HFF-Myc (cell line): ENCODE measurements around the gene CRYGA.
"Not testable (repeated sequence)": the region's sequence is repeated elsewhere in the genome, so short reads cannot be mapped to it uniquely, and the experiment has no call there.

ENCODE experiments used
- DNase-seq: peaks from one replicate; pipeline ENCODE4 v3.0.0-alpha.2; 2011; ENCODE audit warnings: low read depth; ENCODE audit errors: extremely low read depth
- H3K4me3 ChIP-seq: replicated peaks from 2 replicates; pipeline ENCODE4 v1.5.1; 2011; ENCODE audit warnings: low read depth, mild to moderate bottlenecking, control low read depth, low read length
- CTCF ChIP-seq: IDR thresholded peaks from 2 replicates; pipeline ENCODE4 v1.5.1; 2012; ENCODE audit warnings: mild to moderate bottlenecking, low read depth, low read length, control low read depth; ENCODE audit errors: missing control alignments

The CRYGA gene

GRCh38 chr2:208147759-208148158 is 15.6 kb downstream of the CRYGA start:
- H3K4me3 ChIP-seq, result no peak overlapping the region
- no peak for DNase-seq
- TF ChIP-seq CTCF, result no peak

- no peak for TF ChIP-seq CTCF
- no peak overlapping the region for H3K4me3 ChIP-seq
- no peak for DNase-seq
These were observed 16.4 kb downstream of the CRYGA start for GRCh38 chr2:208147008-208147407.

- no peak within 1 kb of the TSS for H3K4me3 ChIP-seq
- TF ChIP-seq CTCF, result no peak
- DNase-seq, result no peak
These were observed 17.4 kb downstream of the CRYGA start, which contains the start of gene CRYGB for GRCh38 chr2:208146006-208146405. Gene CRYGB, minus strand, starts transcription at chr2:208146158. Its CDS starts 38 bp downstream, at chr2:208146120.

GRCh38 chr2:208142925-208143799 is 20.2 kb downstream of the CRYGA start:
- no peak overlapping the region for H3K4me3 ChIP-seq
- no peak for DNase-seq
- TF ChIP-seq CTCF, result no peak

GRCh38 chr2:208142240-208142924 is 21.0 kb downstream of the CRYGA start:
- no peak overlapping the region for H3K4me3 ChIP-seq
- TF ChIP-seq CTCF, result no peak
- DNase-seq, result no peak

GRCh38 chr2:208139447-208139846 is 23.9 kb downstream of the CRYGA start:
- TF ChIP-seq CTCF, result no peak
- no peak for DNase-seq
- H3K4me3 ChIP-seq, result no peak overlapping the region

- not testable (repeated sequence) for H3K4me3 ChIP-seq, DNase-seq
These were observed 25.1 kb downstream of the CRYGA start for GRCh38 chr2:208138334-208138733.
